Frontal cortex (tissue), 4 donors: ENCODE results near the gene PBLD. TPM values are rescaled to one million over a fixed set of nuclear protein-coding genes. Genes with fewer than 3 reads are reported as not detected.

Experiments
- DNase-seq, 2 donors: peaks; one replicate each; pipeline ENCODE4 v3.0.0; 2012; ENCODE audit warnings: low spot score in 2 of 2
- FAIRE-seq: peaks from 2 replicates; lab custom pipeline; 2012; peaks lifted over from hg19 to GRCh38; lab: Jason Lieb, UNC
- total RNA-seq: library from RNA; depleted of rRNA; stranded (reverse); fragments of >200 nt; gene quantifications from one replicate; pipeline ENCODE4 v1.2.3, GENCODE V29; 2014
- donor health status: control.
- donor health status: control.
- donor health status: control.

Gene PBLD
- 8.6 TPM for total RNA-seq

DNA sequence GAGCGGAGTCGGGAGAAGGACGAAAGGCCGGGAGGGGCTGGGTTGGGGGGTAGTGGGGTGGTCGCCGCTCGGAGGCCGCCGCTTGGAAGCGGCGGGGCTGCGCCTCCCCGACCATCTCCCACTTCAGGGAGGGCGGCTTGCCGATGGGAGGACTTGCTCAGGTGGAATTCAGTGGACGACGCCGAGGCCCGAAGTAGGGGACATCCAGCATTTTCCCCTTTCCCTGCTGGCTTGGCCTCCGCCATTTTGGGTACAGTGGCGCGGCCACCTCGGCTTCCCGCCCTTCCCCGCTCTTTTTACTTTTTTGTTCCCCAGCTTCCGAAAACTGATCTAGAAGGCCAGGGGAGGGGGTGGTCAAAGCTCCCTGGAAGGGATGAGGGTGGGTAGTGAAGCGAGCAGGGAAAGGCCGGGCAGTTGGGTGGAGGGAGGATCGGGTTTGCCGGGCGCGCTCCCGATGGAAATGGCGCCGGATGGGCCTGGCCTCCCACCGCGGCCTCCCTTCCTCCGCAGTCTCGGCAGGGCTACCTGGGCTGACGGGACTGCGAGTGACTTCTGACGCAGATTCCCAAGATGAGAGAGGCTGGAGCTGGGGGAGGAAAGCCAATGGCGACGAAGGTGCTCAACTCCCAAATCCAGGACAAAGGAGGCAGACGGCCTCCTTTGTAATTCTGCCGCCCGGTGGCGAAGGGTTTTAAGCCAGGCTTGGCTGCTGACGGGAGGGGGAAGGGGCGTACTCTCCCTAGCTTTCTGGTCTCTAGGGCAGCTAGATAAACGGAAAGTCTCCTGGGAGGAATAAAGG lies at the start of gene PBLD:
Gene PBLD (minus strand): TSS at position 670 of the 799 bp plus-strand sequence. CDS start 26,084 bp downstream, outside the sequence.
- DNase-seq (peak; percentile 45 to 48), FAIRE-seq (no peak)

DNA sequence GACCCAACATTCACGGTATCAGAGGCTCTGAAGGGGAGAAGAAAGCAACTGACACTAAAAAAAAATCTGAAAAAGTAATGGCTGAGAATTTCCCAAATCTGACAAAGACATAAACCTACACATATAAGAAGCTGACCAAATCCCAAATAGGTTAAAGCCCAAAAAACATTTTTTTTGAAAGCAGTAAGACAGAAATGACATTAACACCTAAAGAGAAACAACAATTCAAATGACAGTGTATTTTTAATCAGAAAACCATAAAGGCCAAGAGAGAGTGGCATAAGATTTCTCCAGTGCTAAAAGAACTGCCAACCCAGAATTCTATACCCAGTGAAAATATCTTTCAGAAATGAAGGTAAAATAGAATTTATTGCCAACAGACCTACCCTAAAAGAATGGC lies 38.9 kb upstream of the PBLD start:
- no peak for FAIRE-seq

DNA sequence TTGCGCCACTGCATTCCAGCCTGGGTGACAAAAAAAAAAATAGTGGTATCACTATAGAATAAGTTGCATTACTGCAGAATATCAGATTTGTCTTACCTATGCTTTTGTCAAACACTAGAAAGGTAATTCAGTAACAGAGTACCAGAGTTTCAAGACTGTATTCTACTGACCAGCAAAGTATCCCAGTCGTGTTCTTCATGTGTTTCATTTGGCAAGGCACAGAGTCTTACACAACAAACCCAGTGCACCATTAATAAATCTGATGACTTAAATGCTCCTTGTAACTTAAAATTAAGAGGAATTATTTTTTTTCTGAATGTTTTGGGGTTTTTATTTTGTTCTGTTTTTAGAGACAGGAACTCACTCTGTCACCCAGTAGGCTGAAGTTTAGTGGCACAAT lies 34.4 kb upstream of the PBLD start:
- DNase-seq (no peak), FAIRE-seq (no peak)

More for the DNA sequence above, 38.9 kb upstream of the PBLD start:
- no peak for DNase-seq

DNA sequence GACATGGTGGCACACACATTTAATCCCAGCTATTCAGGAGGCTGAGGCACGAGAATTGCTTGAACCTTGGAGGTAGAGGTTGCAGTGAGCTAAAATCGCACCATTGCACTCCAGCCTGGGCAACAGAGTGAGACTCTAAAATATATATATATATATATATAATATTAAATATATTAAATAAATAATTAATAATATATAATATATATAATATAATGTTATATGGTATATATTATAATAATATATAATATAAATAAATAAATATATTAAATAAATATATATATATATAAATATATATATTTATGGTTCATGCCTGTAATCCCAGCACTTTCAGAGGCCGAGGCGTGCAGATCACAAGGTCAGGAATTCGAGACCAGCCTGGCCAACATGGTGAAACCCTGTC lies 33.9 kb upstream of the PBLD start:
- FAIRE-seq (no peak), DNase-seq (no peak)

DNA sequence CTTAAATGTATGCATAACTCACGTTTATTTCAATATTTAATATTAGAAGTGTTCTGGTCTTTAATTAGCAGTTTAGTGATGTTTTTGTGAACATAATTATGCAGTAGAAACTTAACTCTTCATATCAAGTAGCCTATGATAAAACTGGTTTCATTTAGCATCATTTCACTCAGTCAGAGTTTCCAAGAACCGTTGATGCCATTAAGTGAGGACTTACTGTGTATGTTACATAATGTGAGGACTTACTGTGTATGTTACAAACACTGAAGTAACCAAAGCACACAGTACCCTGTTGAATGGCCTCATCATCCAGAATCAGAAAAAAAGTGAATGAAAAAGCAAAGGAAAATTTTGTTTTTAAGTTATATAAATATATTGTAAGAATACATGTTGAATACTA lies 32.9 kb upstream of the PBLD start:
- DNase-seq (no peak), FAIRE-seq (no peak)

DNA sequence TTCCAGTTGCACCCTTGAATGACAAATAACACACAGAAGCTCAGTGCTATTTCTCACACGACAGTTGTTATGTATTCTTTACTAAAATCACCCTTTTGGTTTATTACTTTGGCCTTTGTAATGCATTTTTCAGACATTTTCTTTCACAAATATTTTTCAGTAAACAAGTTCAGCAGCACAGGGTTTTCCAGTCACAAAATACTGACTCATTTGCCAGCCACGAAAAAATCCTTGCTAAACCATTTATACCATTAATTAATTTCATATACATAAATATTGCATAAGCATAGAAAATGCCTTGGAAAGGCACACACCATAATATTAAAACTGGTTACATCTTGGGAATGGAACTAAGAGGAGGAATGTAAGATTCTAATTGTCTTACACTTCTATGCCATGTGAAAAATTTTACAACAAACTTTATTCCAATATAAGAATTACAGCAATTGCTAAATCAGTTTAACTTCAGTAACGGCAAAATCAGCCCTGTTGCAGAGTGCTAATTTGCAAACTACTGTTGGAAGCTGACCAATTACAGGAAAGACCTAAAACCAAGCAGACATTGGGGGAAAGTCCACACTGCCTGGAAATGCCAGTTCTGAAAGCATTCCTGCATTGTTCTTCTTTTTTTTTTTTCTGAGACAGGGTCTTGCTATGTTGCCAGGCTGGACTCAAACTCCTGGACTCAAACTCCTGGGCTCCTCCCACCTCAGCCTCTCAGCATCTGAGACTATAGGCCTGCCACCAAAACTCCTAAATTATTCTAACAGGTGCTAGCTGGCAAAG lies 31.6 kb upstream of the PBLD start:
- no peak for DNase-seq
- FAIRE-seq: no peak

DNA sequence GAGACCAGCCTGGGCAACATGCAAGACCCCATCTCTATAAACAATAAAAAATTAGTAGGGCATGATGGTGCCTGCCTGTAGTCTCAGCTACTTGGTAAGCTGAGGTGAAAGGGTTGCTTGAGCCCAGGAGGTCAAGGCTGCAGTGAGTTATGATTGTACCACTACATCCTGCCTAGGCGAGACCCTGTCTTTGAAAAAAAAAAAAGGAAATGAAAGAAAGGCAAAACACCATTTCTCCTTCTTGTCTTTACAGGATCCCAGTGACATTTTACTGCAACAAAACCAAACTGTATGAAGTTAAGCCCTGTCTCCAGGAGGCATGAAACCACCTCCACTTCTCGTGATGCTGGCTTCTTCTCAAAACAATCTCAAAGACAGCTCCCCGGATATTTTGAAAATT lies 29.9 kb upstream of the PBLD start:
- DNase-seq (no peak), FAIRE-seq (no peak)

DNA sequence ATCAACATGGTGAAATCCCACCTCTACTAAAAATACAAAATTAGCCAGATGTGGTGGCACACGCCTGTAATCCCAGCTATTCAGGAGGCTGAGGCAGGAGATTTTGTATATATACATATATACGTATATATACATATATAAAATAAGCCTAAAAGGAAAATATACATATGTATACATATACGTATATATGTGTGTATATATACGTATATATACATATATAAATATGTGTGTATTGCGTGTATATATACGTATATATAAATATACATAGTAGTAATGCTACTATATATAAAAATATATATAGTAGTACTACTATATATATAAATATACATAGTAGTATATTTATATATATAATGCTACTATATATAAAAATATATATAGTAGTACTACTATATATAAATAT lies 26.5 kb upstream of the PBLD start:
- DNase-seq (no peak), FAIRE-seq (peak; percentile 79)

DNA sequence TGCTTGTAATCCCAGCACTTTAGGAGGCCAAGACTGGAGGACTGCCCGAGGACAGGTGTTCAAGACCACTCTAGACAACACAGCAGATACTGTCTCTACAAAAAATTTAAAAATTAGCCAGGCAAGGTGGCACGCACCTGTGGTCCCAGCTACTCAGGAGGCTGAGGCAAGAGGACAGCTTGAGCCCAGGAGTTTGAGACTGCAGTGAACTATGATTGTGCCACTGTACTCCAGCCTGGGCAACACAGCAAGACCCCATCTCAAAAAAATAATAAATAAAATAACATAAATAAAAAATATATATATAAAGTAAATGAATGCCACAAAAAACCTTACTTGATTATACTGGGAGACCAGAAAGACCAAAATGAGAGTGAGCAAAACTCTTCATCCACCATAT lies 20.8 kb upstream of the PBLD start:
- FAIRE-seq (no peak), DNase-seq (no peak)

DNA sequence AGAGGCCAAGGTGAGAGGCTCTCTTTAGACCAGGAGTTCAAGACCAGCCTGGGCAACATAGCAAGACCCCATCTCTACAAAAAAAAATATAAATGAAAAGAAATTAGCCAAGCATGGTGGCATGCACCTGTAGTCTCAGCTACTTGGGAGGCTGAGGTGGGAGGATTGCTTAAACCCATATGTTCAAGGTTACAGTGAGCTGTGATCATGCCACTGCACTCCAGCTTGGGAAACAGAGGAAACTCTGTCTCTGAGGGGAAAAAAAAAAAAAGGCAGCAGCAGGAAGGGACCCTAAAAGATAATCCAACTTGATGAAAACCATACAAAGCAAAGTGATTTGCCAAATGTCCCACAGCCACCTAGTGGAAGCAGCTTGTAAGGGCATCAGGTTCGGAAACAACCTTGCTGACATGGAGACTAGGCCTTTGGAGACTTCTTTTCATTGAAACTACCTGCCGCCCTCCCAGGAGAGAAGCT lies 15.6 kb upstream of the PBLD start:
- DNase-seq (peak in 1 of 2 donors; percentile 21), FAIRE-seq (no peak)

DNA sequence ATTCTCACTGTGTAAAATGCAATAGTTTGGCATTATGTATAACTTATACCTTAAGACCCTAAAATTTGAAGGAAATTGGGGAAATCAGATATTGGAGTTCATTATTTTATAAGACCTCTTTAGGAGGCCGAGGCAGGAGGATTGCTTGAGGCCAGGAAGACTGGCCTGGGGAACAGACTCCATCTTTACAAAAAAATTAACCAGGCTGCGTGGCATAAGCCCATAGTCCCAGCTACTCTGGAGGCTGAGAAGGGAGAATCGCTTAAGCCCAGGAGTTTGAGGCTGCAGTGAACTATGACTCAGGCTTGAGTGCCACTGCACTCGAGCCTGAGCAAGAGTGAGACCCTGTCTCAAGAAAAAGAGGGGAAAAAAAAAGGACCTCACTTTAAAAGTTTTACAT lies 14.0 kb upstream of the PBLD start:
- FAIRE-seq: no peak
- no peak for DNase-seq

DNA sequence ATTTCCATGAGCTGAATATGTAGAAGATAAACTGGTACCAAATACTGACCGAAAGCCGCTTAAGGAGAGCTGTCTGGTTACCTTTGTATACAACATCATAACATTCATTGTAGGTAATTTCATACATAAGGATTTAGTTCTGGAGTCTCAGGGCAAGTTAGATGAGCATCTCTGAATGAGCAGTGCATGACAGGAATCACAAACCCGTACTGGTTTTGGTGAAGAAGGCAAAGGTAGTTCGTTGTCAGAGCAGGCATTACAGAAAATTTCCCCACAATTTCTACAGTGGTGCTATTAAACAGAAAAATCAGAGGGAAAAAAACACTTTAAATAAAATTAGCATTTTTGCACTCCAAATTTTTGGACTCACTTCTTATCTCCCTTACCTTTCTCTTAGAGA lies 12.9 kb upstream of the PBLD start:
- FAIRE-seq (no peak), DNase-seq (no peak)

DNA sequence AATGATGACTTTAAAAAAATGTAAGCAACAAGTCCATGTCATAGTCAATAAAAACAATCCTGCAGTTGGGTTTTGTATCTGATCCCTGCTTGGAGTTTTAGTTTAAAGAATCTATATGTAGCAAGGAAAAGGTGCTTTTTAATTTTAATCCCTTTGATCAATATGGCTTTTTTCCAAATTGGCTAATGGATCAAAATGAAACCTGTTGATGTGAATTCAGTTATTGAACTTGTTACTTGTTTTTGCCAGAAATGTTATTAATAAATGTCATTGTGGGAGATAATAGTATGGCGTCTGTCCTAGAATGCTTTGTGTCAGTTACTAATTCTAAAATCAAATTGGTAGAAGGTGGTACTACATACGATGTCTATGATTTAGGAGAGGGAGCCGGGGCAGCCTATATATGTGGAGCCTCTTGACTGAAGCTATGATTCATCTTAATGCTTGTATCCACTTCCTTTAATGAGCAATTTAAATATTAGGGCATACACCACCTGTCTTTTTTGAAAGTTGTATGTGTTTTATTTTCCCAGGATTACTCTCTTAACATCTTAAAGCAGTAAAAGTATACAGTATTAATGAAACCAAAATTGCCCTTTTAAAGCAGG lies 10.3 kb upstream of the PBLD start:
- FAIRE-seq (no peak), DNase-seq (no peak)

DNA sequence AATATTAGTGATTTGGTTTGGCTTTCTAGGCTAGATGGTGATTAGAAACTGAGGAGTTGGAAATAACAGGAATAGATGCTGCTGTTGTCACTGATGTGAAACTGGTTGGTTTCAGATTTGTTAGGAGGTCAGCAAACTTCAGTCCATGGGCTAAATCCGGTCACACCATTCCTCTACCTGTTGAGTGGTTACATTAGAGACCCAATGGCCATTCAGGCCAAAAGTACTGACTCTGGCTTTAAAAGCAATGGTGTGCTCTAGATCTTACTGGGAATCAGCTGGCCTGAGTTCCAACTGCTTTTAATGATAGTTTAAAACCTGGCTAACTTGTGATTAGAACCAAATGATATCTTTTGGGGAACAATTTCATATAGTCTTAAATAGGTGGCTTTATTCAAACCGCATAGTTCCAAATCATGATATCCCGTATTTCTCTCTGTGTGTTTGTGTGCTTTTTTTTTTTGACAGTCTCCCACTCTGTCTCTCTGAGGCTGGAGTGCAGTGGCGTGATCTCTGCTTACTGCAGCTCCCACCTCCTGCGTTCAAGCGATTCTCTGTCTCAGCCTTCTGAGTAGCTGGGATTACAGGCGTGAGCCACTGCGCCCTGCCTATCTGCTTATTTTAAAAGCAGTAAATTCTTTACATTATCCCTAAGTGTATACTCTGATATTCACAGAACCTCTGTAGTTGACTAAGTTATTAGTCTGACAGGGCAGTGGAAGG lies 7.8 kb upstream of the PBLD start:
- FAIRE-seq: no peak
- DNase-seq: no peak

DNA sequence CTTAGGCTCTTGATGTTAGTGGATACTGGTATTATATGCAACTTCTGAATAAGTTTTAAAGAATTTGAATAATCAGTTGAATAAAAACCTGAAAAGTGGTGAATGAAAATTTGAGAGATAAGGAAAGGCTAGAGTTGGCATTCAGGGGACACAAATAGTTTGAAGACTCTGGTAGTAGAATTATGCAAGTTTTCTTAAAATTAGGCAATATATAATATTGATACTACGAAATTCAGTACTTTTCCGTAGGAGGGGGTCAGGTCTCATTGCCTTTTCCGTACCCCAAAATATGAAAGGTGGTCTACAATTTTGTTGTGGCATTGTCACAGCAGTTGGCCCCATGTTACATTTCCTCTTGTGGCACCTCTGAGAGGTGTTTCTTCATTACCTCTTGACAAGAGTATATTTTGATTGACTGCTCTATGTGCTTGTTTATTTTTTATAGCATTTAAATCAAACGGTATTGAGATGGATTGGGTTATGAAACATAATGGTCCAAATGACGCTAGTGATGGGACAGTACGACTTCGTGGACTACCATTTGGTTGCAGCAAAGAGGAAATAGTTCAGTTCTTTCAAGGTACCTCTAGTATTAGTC lies 4.1 kb upstream of the PBLD start:
- DNase-seq: no peak
- no peak for FAIRE-seq

DNA sequence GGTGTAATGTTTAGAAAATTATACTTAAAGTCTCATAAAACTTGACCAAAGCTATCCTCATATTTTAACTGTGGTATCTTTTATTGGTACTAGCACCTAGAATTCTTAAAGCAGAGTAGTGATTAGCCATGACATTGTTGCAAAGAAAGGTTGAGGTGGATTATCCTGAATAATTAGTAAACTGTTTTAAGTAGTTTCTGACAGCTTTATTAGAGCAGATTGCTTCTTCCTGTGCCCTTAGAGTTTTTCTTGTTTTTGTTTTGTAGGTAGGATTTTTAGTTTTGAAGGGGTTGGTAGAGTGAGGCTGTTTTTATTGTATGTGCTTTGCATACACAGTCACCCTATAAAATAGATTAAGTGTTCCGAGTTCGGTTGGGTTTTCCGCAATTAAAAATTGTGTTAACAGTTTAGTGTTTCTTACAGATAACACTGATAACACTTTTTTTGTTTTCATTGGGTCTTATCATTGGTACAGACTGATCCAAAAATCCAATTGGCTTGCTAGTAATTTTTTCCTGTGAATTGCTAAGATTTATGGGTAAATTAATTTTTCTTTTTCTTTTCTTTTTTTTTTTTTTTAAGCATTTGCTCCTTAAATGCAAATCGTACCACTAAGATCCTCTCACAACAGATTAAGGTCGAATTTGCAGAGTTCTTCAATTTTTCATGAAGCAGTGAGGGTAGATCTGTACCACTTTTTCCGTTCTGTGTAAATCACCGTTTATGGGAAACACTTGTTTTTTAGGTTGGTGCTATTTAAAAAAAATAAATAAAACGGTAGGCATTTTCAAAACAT lies 2.1 kb upstream of the PBLD start:
- DNase-seq (no peak), FAIRE-seq (no peak)

DNA sequence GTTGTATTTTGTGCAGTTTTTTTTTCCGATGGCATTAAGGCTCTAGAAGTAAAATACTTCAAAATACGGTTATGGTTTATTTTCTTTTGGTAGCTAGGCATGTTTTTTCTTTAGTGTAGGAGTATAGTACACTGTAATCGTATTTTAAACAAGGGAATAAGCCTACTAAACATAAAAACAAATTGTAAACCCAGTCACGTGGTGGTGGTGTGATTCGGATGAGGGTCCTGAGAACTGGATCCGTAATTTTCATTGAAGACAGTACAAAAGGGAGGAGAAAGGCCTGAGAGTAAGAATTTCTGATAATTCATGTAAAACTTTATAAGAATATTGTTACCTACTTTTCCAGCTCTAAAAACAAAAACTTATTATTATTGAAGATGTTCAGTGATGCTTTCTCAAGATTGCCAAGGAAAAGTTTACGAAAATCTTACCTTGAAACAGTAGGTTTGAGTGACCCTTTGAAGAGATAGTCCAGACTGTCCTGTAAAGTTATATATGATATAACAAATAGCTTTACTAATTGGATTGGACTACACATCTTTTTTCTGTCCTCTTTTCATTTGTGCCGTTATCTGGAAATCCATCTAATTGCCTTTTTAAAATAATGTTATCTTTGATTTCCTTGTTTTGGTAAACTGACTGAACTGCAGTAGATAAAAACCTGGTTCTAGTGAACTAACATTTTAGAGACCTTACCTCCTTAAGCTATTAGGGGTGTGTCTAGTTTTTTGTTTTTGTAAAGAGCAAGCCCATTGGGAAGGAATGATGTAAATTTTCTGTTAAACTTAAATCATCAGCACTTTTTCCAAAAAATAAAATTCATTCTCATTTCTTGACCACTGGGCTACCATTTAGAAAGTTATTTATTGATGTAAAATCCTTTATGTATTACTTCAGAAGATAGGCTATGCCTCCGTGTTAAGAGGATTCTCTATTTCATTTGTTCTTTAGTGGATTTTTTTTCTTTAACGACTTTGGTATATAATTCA lies 1.0 kb upstream of the PBLD start:
- FAIRE-seq (no peak), DNase-seq (no peak)

DNA sequence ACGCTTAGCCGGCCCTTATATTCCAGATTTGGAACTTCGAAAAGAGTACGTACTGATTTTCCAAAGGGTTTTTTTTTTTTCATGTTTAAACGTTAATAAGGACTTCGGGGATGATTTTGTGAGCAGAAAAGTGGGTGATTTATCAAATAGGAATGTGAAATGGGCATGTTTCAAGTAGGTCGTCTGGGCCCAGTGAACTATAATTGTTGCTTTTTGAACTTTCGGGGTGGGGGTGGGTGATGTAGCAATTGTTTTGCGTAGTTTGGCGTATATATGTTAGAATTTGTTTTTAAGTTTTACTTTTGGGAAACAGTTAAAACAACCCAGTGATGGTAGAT lies 299 bp upstream of the PBLD start:
- DNase-seq (no peak), FAIRE-seq (no peak)
